Right ventricle myocardium superior (tissue), 1 donor: Measurements from ENCODE around the gene GAB3. TPM values are rescaled to one million over a fixed set of nuclear protein-coding genes. Genes with fewer than 3 reads are reported as not detected.
"Not testable (repeated sequence)": the region's sequence is repeated elsewhere in the genome, so short reads cannot be mapped to it uniquely, and the experiment has no call there.

Experiments
- ATAC-seq: fragments of 200-7000 bp; cut with Tn5 transposase; one replicate; pipeline ENCODE4 v1.9.1; 2020; ENCODE audit warnings: mild to moderate bottlenecking; ENCODE audit not compliant: poor library complexity
- DNase-seq: peaks from one replicate; pipeline ENCODE4 v3.0.0-alpha.2; 2020
- intact Hi-C: fragments of 100-400 bp; cut with DNase I; formaldehyde crosslinking; loops from one replicate; pipeline ENCODE4 v1.11.2; 2022
- total RNA-seq: library from RNA; stranded (reverse); fragmentation: NEBNext Ultra II Directional; extraction: Animal tissue kit (Norgen Biotek cat#: 25700); gene quantifications from one replicate; pipeline ENCODE4 v1.2.1, GENCODE V29; 2021
- donor health status: DM: no; HTN: yes; CAD: no; lungs with severe emphysema.

The GAB3 gene
- total RNA-seq, 1 donor from 2014 or later: 11.9 TPM

DNA sequence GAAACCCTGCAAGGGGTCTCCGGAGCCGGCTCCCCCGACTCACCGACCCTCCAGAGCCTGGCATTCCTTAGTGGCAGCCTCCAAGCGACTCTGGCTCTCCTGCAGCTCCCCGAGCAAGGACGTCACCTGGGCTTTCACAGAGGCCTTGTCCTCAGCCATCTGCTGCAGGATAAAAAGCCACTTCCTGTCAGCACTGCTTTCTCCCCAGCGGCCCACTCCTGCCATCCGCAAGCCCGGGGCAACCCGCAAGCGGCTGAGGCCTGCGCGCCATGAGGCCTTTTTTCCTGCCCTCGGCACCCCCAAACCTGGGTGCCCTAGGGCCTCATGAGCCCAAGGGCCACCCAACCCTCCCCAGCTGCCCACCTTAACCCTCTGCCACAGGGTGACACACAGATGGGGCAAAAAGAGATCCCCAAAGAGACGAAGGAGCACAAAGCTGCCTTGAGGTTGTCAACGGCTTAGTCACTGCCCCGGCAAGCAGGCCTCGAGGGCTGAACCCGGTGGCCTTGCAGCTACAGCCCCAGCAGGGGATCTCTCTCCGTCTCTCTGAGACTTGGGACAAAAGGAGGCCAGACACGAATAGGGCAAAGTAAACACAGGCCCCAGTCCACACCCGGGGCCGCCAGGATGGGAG, 105.0 kb downstream of the GAB3 start:
- intact Hi-C loops, DNase-seq, ATAC-seq: not testable (repeated sequence)

- intact Hi-C loops, DNase-seq, ATAC-seq: not testable (repeated sequence)
Observed at GRCh38 chrX:154643708-154644107, 107.2 kb downstream of the GAB3 start.

DNA sequence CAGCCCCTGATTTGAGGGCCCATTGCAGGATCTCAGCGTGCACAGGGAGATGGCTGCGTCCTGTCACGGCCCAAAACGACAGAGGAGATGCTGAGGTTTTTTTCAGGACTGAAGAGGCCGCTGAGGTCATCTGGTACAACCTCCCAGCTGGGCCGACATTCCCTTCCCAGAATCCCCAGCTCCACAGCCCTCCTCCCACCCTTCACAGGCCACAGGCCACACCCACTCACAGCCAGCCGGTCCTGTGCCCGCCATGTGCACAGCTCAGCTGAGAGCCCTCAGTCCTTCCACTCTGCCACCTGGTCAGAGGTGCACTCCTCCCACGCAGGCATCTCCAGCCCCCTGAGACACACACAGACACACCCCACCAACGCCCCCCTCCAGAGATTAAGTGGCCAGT, 109.1 kb downstream of the GAB3 start:
- peak; percentile 89 for ATAC-seq
- DNase-seq, intact Hi-C loops: not testable (repeated sequence)

GRCh38 chrX:154633661-154634060, 117.2 kb downstream of the GAB3 start:
- ATAC-seq, DNase-seq, intact Hi-C loops: not testable (repeated sequence)

DNA sequence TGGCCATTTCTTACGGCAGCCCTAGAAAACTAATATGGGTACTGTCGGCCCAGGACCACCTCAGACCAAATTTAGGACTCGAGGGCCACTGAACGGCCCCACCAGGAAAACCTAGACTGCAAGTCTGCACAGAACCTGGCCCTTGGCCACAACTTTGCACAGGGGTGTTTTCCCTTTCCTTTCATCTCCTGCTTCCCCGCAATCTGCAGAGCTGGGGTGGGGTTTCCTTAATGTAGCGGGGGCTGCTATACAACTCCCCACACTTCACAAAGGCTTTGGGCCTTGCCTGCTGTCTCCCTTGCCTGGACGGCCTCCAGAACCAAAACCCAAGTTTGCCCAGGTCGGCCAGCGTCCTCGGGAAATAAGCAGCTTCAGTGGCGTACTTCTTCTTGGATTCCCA, 119.9 kb downstream of the GAB3 start:
- intact Hi-C loops, DNase-seq, ATAC-seq: not testable (repeated sequence)

GRCh38 chrX:154628960-154629359, 121.9 kb downstream of the GAB3 start:
- ATAC-seq: peak; percentile 64
- intact Hi-C loops, DNase-seq: not testable (repeated sequence)

Other genes with a start within 250 kb of the GAB3 start
- gene FAM3A, start 234.8 kb downstream of the GAB3 start, total RNA-seq: 51.3 TPM
- gene G6PD, start 204.2 kb downstream of the GAB3 start, total RNA-seq: 9.3 TPM
- gene IKBKG, start 203.5 kb downstream of the GAB3 start, total RNA-seq: 15.6 TPM
- gene CTAG1A, start 165.9 kb downstream of the GAB3 start, total RNA-seq: not detected
- not detected for gene CTAG1B, start 131.8 kb downstream of the GAB3 start, total RNA-seq
- not detected for gene CTAG2, start 97.5 kb downstream of the GAB3 start, total RNA-seq
- gene DKC1, start 11.8 kb upstream of the GAB3 start, total RNA-seq: 21.2 TPM
- 37.7 TPM for gene MPP1, start 54.4 kb upstream of the GAB3 start, total RNA-seq
- gene SMIM9, start 83.6 kb upstream of the GAB3 start, total RNA-seq: not detected
- gene F8A1, start 135.3 kb upstream of the GAB3 start, total RNA-seq: 29.6 TPM